Sigmoid colon (tissue), 7 donors: ENCODE measurements around the gene CEBPG. TPM values are rescaled to one million over a fixed set of nuclear protein-coding genes. Genes with fewer than 3 reads are reported as not detected.

Experiments used
- DNase-seq: peaks from one replicate; pipeline ENCODE4 v3.0.0-alpha.2; 2019
- H3K27ac ChIP-seq, 4 donors: fragments of 200-600 bp; sonication (generic); one replicate each; pipeline ENCODE4 v1.5.1; 2016 to 2019; ENCODE audit warnings: mild to moderate bottlenecking in 1 of 4
- H3K27me3 ChIP-seq, 3 donors: fragments of 200-600 bp; sonication (generic); one replicate each; pipeline ENCODE4 v1.5.1; 2019; ENCODE audit warnings: mild to moderate bottlenecking in 1 of 3
- H3K36me3 ChIP-seq, 4 donors: fragments of 200-600 bp; sonication (generic); one replicate each; pipeline ENCODE4 v1.5.1; 2016 to 2019
- H3K4me1 ChIP-seq, 4 donors: fragments of 200-600 bp; sonication (generic); one replicate each; pipeline ENCODE4 v1.5.1; 2017 to 2019
- H3K4me3 ChIP-seq, 4 donors: fragments of 200-600 bp; sonication (generic); one replicate each; pipeline ENCODE4 v1.5.1; 2017 to 2019; ENCODE audit warnings: mild to moderate bottlenecking in 2 of 4, moderate library complexity in 1 of 4
- H3K9me3 ChIP-seq, 4 donors: fragments of 200-600 bp in 3 of 4; sonication (generic) in 3 of 4; one replicate each; pipeline versions ENCODE4 v1.5.1 to v1.6.1; 2013 to 2019
- CTCF ChIP-seq, 4 experiments: fragments of 450-650 bp in 3 of 4; fragments of 200-600 bp in 1 of 4; IDR thresholded peaks; one replicate each; pipeline ENCODE4 v1.5.1; 2016 to 2019; ENCODE audit warnings: antibody characterized with exemption in 4 of 4, mild to moderate bottlenecking in 3 of 4, moderate library complexity in 2 of 4
- EP300 ChIP-seq, 4 donors: sonication (generic); formaldehyde crosslinking; IDR thresholded peaks; one replicate each; pipeline ENCODE4 v1.6.1; 2017; ENCODE audit warnings: antibody characterized with exemption in 4 of 4
- POLR2A ChIP-seq, 2 donors: fragments of 450-650 bp; IDR thresholded peaks; one replicate each; pipeline ENCODE4 v1.6.1; 2016; ENCODE audit warnings: antibody characterized with exemption in 2 of 2, mild to moderate bottlenecking in 2 of 2, moderate library complexity in 2 of 2
- POLR2AphosphoS5 ChIP-seq, 4 donors: sonication (generic); formaldehyde crosslinking; IDR thresholded peaks; one replicate each; pipeline ENCODE4 v1.6.1; 2017; ENCODE audit warnings: antibody characterized with exemption in 4 of 4
- WGBS, 2 donors: extraction: QIAGEN DNeasy Blood & Tissue Kit; methylation state at CpG; one replicate each; pipeline ENCODE4 v1.1.7; 2013; 5-methylcytosine and 5-hydroxymethylcytosine counted together
- intact Hi-C: fragments of 100-400 bp; cut with DNase I; formaldehyde crosslinking; loops from one replicate; pipeline ENCODE4 v1.15.1; 2023
- polyA plus RNA-seq, 3 donors: library from polyadenylated mRNA; stranded (reverse); fragments of 200-250 nt; gene quantifications; one replicate each; pipeline ENCODE4 v1.2.3, GENCODE V29; 2013
- total RNA-seq, 4 donors: library from RNA; depleted of rRNA; stranded (reverse); fragments of >200 nt; gene quantifications; one replicate each; pipeline ENCODE4 v1.1.0, GENCODE V29; 2016
- donor health status: healthy with polysubstance abuse.
- donor health status: Bipolar disorder and iron deficiency.
- donor health status: healthy.

CEBPG gene
- total and polyA plus RNA-seq, 7 donors = 18.6 to 84.6 (median 27.8) TPM

DNA sequence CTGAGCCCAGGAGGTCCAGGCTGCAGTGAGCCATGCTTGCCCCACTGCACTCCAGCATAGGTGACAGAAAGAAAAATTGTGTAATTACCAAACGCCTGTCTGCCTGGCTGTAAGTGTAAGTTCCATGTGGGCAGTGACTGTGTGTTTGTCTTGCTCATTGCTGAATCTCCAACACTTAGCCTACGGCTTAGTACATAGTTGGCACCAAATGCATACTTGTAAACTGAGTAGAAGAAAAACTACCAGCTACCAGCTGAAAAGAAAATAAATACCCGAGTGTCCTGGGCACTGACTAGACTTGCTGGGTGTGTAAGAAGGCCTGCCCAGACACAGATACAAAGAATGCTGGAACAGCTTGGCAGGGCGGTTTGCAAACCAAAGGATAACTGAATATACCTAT is 2.7 kb upstream of the CEBPG start:
- DNase-seq = no peak
- TF ChIP-seq CTCF (IDR thresholded peaks at IDR 0.05) (no peak), EP300 (IDR thresholded peaks at IDR 0.05) (no peak), POLR2A (IDR thresholded peaks at IDR 0.05) (no peak), POLR2AphosphoS5 (IDR thresholded peaks at IDR 0.05) (no peak)
- no peak overlapping the region for H3K4me3 ChIP-seq
- intact Hi-C loops = no loop called here
- H3K36me3 ChIP-seq = no peaks in the 10 kb centered on the region
- WGBS, 2 donors = 70 to 81% methylated on average over 4 of the region's 4 CpGs
- H3K9me3 ChIP-seq = no peaks in the 10 kb centered on the region
- no peak overlapping the region for H3K27ac ChIP-seq
- H3K27me3 ChIP-seq = no peaks in the 10 kb centered on the region
- peaks cover 0 to 21% (median 14%) of the 10 kb centered on the region in 4 donors for H3K4me1 ChIP-seq

- intact Hi-C loops = loop anchor here (2.0 kb wide), 1 partner anchor 17 kb away; no protein-coding TSS in a partner anchor
- TF ChIP-seq CTCF (IDR thresholded peaks at IDR 0.05) (no peak), POLR2AphosphoS5 (IDR thresholded peaks at IDR 0.05) (no peak), EP300 (IDR thresholded peaks at IDR 0.05) (no peak), POLR2A (IDR thresholded peaks at IDR 0.05) (no peak)
- Histone ChIP-seq H3K27me3 (no peaks in the 10 kb centered on the region), H3K27ac (peak overlapping the region; percentile 94 to 100 (median 96)), H3K4me1 (peaks cover 0 to 39% (median 32%) of the 10 kb centered on the region in 4 donors), H3K36me3 (peaks cover 0 to 2% (median under 1%) of the 10 kb centered on the region in 4 donors), H3K4me3 (peak overlapping the region; percentile 55 to 83 (median 80)), H3K9me3 (no peaks in the 10 kb centered on the region)
- WGBS, 2 donors = 1 to 2% methylated on average over 22 of the region's 22 CpGs
- peak; percentile 78 for DNase-seq
Measured at GRCh38 chr19:33374236-33374714, 766 bp downstream of the CEBPG start.

GRCh38 chr19:33375156-33375836 is 1.8 kb downstream of the CEBPG start:
- peak overlapping the region in 1 of 4 donors; percentile 83 for H3K4me3 ChIP-seq
- H3K27me3 ChIP-seq = no peaks in the 10 kb centered on the region

GRCh38 chr19:33375837-33376159 is 2.3 kb downstream of the CEBPG start:
- Histone ChIP-seq H3K27me3 (no peaks in the 10 kb centered on the region), H3K4me3 (no peak overlapping the region), H3K27ac (peak overlapping the region; percentile 94 to 100 (median 96)), H3K9me3 (no peaks in the 10 kb centered on the region), H3K4me1 (peaks cover 0 to 41% (median 32%) of the 10 kb centered on the region in 4 donors), H3K36me3 (peaks cover 0 to 11% (median 3%) of the 10 kb centered on the region in 4 donors)
- WGBS, 2 donors = 87 to 89% methylated on average over 1 of the region's 1 CpG
- no peak for DNase-seq
- intact Hi-C loops = loop anchor here (2.0 kb wide), 1 partner anchor 15 kb away; no protein-coding TSS in a partner anchor
- no peak for TF ChIP-seq EP300 (IDR thresholded peaks at IDR 0.05)
- no peak for TF ChIP-seq POLR2A (IDR thresholded peaks at IDR 0.05)
- TF ChIP-seq CTCF (IDR thresholded peaks at IDR 0.05) = no peak
- TF ChIP-seq POLR2AphosphoS5 (IDR thresholded peaks at IDR 0.05) = no peak

More at GRCh38 chr19:33375156-33375836, 1.8 kb downstream of the CEBPG start:
- peak overlapping the region; percentile 94 to 100 (median 96) for H3K27ac ChIP-seq
- TF ChIP-seq POLR2A (IDR thresholded peaks at IDR 0.05) = no peak
- peak in 3 of 4 donors; percentile 16 to 50 (median 34) for TF ChIP-seq POLR2AphosphoS5 (IDR thresholded peaks at IDR 0.05)
- peaks cover 0 to 39% (median 32%) of the 10 kb centered on the region in 4 donors for H3K4me1 ChIP-seq
- no peak for DNase-seq
- peaks cover 0 to 11% (median 3%) of the 10 kb centered on the region in 4 donors for H3K36me3 ChIP-seq
- 66 to 80% methylated on average over 9 of the region's 9 CpGs for WGBS, 2 donors
- no peaks in the 10 kb centered on the region for H3K9me3 ChIP-seq
- intact Hi-C loops = loop anchor here (2.0 kb wide), 1 partner anchor 16 kb away; no protein-coding TSS in a partner anchor

DNA sequence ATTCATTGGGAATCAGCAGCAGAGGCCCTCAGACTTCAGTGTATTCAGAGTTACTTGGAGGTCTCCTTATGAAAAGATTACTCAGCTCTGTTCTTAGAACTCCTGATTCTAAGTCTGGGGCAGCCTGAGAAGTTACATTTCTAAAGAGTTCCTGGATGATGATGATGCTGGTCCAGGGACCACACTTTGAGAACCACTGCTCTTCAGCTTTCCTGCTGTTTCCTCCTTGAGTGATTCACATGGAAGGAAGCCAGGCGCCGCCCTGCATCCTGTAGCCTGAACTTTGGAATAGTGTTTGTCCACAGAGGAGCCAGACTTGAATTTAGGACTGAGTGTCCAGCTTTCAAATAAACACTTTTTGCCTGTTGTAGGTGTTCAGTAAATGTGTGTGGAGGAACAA is 2.9 kb downstream of the CEBPG start:
- H3K27ac ChIP-seq = peak overlapping the region; percentile 7 to 100 (median 95)
- H3K9me3 ChIP-seq = no peaks in the 10 kb centered on the region
- H3K4me3 ChIP-seq = no peak overlapping the region
- DNase-seq = peak; percentile 87
- intact Hi-C loops = no loop called here
- 14 to 58% methylated on average over 2 of the region's 2 CpGs for WGBS, 2 donors
- no peaks in the 10 kb centered on the region for H3K27me3 ChIP-seq
- H3K4me1 ChIP-seq = peaks cover 0 to 45% (median 32%) of the 10 kb centered on the region in 4 donors
- TF ChIP-seq POLR2AphosphoS5 (IDR thresholded peaks at IDR 0.05) (peak in 1 of 4 donors; percentile 41), POLR2A (IDR thresholded peaks at IDR 0.05) (no peak)
- H3K36me3 ChIP-seq = peaks cover 0 to 11% (median 3%) of the 10 kb centered on the region in 4 donors
